Vagina (tissue), 2 donors: ENCODE results near the gene SLC38A9.

Experiments
- CTCF ChIP-seq, 3 experiments: fragments of 450-650 bp in 2 of 3; fragments of 200-600 bp in 1 of 3; sonication (generic) in 1 of 3; IDR thresholded peaks; one replicate each; pipeline ENCODE4 v1.5.1; 2017 to 2019; ENCODE audit warnings: antibody characterized with exemption in 3 of 3, mild to moderate bottlenecking in 2 of 3, moderate library complexity in 2 of 3
- POLR2A ChIP-seq, 2 donors: fragments of 450-650 bp; IDR thresholded peaks; one replicate each; pipeline ENCODE4 v1.6.1; 2017; ENCODE audit warnings: antibody characterized with exemption in 2 of 2, mild to moderate bottlenecking in 2 of 2, moderate library complexity in 2 of 2
- POLR2AphosphoS5 ChIP-seq, 2 donors: sonication (generic); formaldehyde crosslinking; IDR thresholded peaks; one replicate each; pipeline ENCODE4 v1.9.0; 2017; ENCODE audit warnings: antibody characterized with exemption in 2 of 2, mild to moderate bottlenecking in 2 of 2, low read depth in 1 of 2; ENCODE audit not compliant: insufficient read depth in 1 of 2

GRCh38 chr5:55626790-55627189 is 85.3 kb downstream of the SLC38A9 start:
- TF ChIP-seq POLR2AphosphoS5 (IDR thresholded peaks at IDR 0.05; ENCODE audit: insufficient read depth in 1 of 2, low read depth in 1 of 2) = no peak
- no peak for TF ChIP-seq CTCF (IDR thresholded peaks at IDR 0.05)
- TF ChIP-seq POLR2A (IDR thresholded peaks at IDR 0.05) = no peak
